ENCODE measurements around the gene ACTR8. TPM values are rescaled to one million over a fixed set of nuclear protein-coding genes. Genes with fewer than 3 reads are reported as not detected.

ACTR8 gene
- total RNA-seq, 2 experiments from 2014 or later: 13.7 to 14.3 TPM

DNA sequence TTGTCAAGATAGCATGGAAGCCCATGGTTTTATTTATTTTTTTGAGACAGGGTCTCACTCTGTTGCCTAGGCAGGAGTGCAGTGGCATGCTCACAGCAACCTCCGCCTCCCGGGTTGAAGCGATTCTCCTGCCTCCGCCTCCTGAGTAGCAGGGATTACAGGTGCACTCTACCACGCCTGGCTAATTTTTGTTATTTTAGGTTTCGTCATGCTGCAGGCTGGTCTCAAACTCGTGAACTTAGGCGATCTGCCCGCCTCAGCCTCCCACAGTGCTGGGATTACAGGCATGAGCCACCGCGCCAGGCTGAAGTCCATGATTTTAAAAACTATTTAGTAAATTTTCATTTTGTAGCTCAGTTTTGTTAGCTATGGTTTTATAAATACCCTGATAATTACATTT lies 2.7 kb upstream of the ACTR8 start:
- TF ChIP-seq, protein P1, sequence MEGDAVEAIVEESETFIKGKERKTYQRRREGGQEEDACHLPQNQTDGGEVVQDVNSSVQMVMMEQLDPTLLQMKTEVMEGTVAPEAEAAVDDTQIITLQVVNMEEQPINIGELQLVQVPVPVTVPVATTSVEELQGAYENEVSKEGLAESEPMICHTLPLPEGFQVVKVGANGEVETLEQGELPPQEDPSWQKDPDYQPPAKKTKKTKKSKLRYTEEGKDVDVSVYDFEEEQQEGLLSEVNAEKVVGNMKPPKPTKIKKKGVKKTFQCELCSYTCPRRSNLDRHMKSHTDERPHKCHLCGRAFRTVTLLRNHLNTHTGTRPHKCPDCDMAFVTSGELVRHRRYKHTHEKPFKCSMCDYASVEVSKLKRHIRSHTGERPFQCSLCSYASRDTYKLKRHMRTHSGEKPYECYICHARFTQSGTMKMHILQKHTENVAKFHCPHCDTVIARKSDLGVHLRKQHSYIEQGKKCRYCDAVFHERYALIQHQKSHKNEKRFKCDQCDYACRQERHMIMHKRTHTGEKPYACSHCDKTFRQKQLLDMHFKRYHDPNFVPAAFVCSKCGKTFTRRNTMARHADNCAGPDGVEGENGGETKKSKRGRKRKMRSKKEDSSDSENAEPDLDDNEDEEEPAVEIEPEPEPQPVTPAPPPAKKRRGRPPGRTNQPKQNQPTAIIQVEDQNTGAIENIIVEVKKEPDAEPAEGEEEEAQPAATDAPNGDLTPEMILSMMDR (IDR thresholded peaks at IDR 0.05): no peak
- POLR2A ChIA-PET: no interaction called here
- peaks cover 63% of the 10 kb centered on the region for H3K4me1 Mint-ChIP-seq (ENCODE audit: low read depth)

DNA sequence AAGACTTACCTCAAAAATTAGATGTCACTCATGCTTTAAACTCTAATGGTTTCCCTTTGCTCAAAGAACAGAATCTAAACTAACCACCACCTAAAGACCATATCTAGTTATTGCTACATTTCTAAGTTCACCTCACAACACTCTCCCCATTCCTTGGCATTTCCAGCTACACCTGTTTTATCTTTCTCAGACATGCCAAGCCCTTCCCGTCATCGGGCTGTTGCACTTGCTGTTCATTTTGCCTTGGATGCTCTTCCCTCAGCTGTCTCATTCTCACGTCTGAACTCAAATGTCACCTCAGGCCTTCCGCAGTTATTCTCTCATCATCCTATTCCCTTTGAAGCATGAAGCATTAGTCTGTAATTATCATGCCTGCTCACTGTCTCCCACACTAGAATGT lies 1.1 kb upstream of the ACTR8 start:
- peak overlapping the region; percentile 100 for H3K4me3 Mint-ChIP-seq
- H3K27ac ChIP-seq (ENCODE audit: low read depth in 1 of 2, low read length in 2 of 2): no peak overlapping the region
- peaks cover 59% of the 10 kb centered on the region for H3K36me3 ChIP-seq (ENCODE audit: insufficient read depth, low read length)
- no peaks in the 10 kb centered on the region for H3K9me3 ChIP-seq (ENCODE audit: control insufficient read depth in 1 of 2, insufficient read depth in 1 of 2, low read length in 2 of 2)
- H3K27ac Mint-ChIP-seq: peak overlapping the region; percentile 93
- peaks cover 21% of the 10 kb centered on the region for H3K4me1 ChIP-seq (ENCODE audit: insufficient read depth, low read length)
- CTCF ChIA-PET: interaction anchor here (0.8 kb wide), 1 partner anchor 9 kb away, joined by 3 read pairs; the partner anchor contains the start of gene SELENOK
- TF ChIP-seq, protein P1 (IDR thresholded peaks at IDR 0.05): no peak
- no peak overlapping the region for H3K4me3 ChIP-seq (ENCODE audit: low read length)
- peaks cover 78% of the 10 kb centered on the region for H3K36me3 Mint-ChIP-seq (ENCODE audit: low read depth)
- H3K4me1 Mint-ChIP-seq (ENCODE audit: low read depth): peaks cover 54% of the 10 kb centered on the region
- no peak for ATAC-seq (ENCODE audit: poor library complexity)
- no peak for DNase-seq
- H3K27me3 Mint-ChIP-seq: no peaks in the 10 kb centered on the region
- no peaks in the 10 kb centered on the region for H3K27me3 ChIP-seq (ENCODE audit: control insufficient read depth in 1 of 2, insufficient read depth in 2 of 2, low read length in 2 of 2)
- no peaks in the 10 kb centered on the region for H3K9me3 Mint-ChIP-seq
- POLR2A ChIA-PET: interaction anchor here (4.7 kb wide), 1 partner anchor 8 kb away, joined by 53 read pairs; the partner anchor contains the start of gene SELENOK
- intact Hi-C loops (cut with DNase I, micrococcal nuclease): loop anchor here in 1 of 2 experiments (5.0 to 10.0 kb wide), 2 partner anchors 626 to 758 kb away; partner anchors contain the start of gene TKT

More for the DNA sequence above, 2.7 kb upstream of the ACTR8 start:
- Histone ChIP-seq H3K9me3 (ENCODE audit: control insufficient read depth in 1 of 2, insufficient read depth in 1 of 2, low read length in 2 of 2) (no peaks in the 10 kb centered on the region), H3K27ac (ENCODE audit: low read depth in 1 of 2, low read length in 2 of 2) (no peak overlapping the region), H3K36me3 (ENCODE audit: insufficient read depth, low read length) (peaks cover 44% of the 10 kb centered on the region), H3K4me3 (ENCODE audit: low read length) (no peak overlapping the region), H3K4me1 (ENCODE audit: insufficient read depth, low read length) (peaks cover 21% of the 10 kb centered on the region), H3K27me3 (ENCODE audit: control insufficient read depth in 1 of 2, insufficient read depth in 2 of 2, low read length in 2 of 2) (no peaks in the 10 kb centered on the region)
- CTCF ChIA-PET: interaction anchor here (0.6 kb wide), 1 partner anchor 35 kb away, joined by 3 read pairs; no protein-coding TSS in a partner anchor
- Mint-ChIP-seq H3K9me3 (no peaks in the 10 kb centered on the region), H3K27me3 (no peaks in the 10 kb centered on the region), H3K27ac (no peak overlapping the region), H3K4me3 (no peak overlapping the region), H3K36me3 (ENCODE audit: low read depth) (peaks cover 75% of the 10 kb centered on the region)
- intact Hi-C loops (cut with DNase I, micrococcal nuclease): loop anchor here in 1 of 2 experiments (5.0 to 10.0 kb wide), 2 partner anchors 627 to 760 kb away; partner anchors contain the start of gene TKT
- no peak for DNase-seq
- no peak for ATAC-seq (ENCODE audit: poor library complexity)

DNA sequence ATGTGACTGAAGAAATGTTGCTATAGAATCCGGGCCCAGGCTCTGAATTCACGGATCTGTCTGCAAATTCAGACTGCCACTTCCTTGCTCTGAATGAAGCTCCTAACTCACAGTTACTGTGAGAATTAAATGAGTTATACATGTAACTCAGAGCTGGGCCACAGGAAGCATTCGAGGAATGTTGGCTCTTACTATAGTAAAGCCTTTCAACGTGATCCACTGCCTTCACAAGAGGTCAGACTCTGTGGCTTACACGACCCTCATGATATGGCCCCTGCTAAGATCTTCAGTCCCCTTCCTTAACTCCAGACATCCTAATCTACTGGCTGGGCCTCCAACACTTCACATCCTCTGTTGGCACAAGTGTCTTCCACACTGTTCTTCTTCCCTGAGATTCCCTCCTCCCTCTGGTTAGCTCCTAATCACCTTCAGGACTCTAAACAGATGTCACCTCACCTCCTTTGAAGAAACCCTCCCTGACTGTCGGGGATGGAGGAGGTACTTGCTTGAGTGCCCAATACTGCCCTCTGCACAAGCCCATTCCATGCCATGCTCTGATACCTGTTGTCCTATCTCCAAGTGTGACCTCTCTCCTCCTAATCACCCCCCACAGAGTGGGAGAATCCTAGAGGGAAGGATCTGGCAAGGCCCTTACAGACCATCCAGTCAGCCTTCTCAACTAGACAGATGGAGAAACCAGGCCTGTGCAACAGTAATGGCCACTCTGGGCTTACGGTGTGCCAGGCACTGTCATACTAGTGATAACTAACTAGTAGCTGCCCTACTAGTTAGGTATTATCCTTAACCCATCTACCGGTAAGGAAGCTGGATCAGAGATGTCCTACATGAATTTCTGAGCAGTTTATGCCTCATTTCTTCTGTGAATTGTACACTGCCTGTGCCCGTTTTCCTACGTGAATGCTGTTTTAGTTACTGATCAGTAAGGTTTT lies 1.3 kb downstream of the ACTR8 start:
- H3K27me3 ChIP-seq (ENCODE audit: control insufficient read depth in 1 of 2, insufficient read depth in 2 of 2, low read length in 2 of 2): no peaks in the 10 kb centered on the region
- H3K4me1 ChIP-seq (ENCODE audit: insufficient read depth, low read length): peaks cover 21% of the 10 kb centered on the region
- no peaks in the 10 kb centered on the region for H3K9me3 ChIP-seq (ENCODE audit: control insufficient read depth in 1 of 2, insufficient read depth in 1 of 2, low read length in 2 of 2)
- no peak overlapping the region for H3K27ac ChIP-seq (ENCODE audit: low read depth in 1 of 2, low read length in 2 of 2)
- Mint-ChIP-seq H3K4me3 (peak overlapping the region; percentile 100), H3K27ac (peak overlapping the region; percentile 93), H3K4me1 (ENCODE audit: low read depth) (peaks cover 42% of the 10 kb centered on the region), H3K9me3 (no peaks in the 10 kb centered on the region), H3K36me3 (ENCODE audit: low read depth) (peaks cover 81% of the 10 kb centered on the region), H3K27me3 (no peaks in the 10 kb centered on the region)
- peak overlapping the region; percentile 82 for H3K4me3 ChIP-seq (ENCODE audit: low read length)
- POLR2A ChIA-PET: interaction anchor here (1.2 to 4.7 kb wide), 2 partner anchors 11 to 533 kb away, joined by 4 to 53 read pairs; partner anchors contain the start of genes DCP1A and SELENOK
- TF ChIP-seq, protein P1 (IDR thresholded peaks at IDR 0.05): no peak
- ATAC-seq (ENCODE audit: poor library complexity) (no peak), DNase-seq (no peak)
- CTCF ChIA-PET: interaction anchor here (0.6 to 1.2 kb wide), 2 partner anchors 10 to 39 kb away, joined by 3 read pairs; no protein-coding TSS in a partner anchor
- peaks cover 65% of the 10 kb centered on the region for H3K36me3 ChIP-seq (ENCODE audit: insufficient read depth, low read length)
- intact Hi-C loops (cut with DNase I, micrococcal nuclease): loop anchor here in 1 of 2 experiments (2.0 to 10.0 kb wide), 3 partner anchors 14 to 756 kb away; partner anchors contain the start of gene TKT

All from CD4-positive, alpha-beta T cell (primary cell).